GF-D8 (cell line): ENCODE results near the gene CLPX.
A peak's percentile ranks its signal among the peaks of the same experiment; 100 is the strongest.
"Not testable (repeated sequence)": the region's sequence is repeated elsewhere in the genome, so short reads cannot be mapped to it uniquely, and the experiment has no call there.

ENCODE experiments used
- DNase-seq: peaks from one replicate; lab custom pipeline; 2025; lab: John Stamatoyannopoulos, UW

The CLPX gene

GRCh38 chr15:65172531-65172930 is 12.6 kb downstream of the CLPX start:
- no peak for DNase-seq

GRCh38 chr15:65171428-65171827 is 13.7 kb downstream of the CLPX start:
- DNase-seq = no peak

- DNase-seq = no peak
These were observed 19.3 kb downstream of the CLPX start for GRCh38 chr15:65165875-65166274.

GRCh38 chr15:65164139-65164538 is 21.0 kb downstream of the CLPX start:
- no peak for DNase-seq

- no peak for DNase-seq
These were observed 22.1 kb downstream of the CLPX start for GRCh38 chr15:65163041-65163440.

GRCh38 chr15:65156692-65157091 is 28.4 kb downstream of the CLPX start:
- DNase-seq = no peak

- DNase-seq = no peak
These were observed 30.4 kb downstream of the CLPX start for GRCh38 chr15:65154720-65155119.

GRCh38 chr15:65147902-65148301 is 37.2 kb downstream of the CLPX start:
- no peak for DNase-seq

GRCh38 chr15:65146438-65146837 is 38.7 kb downstream of the CLPX start:
- no peak for DNase-seq

- DNase-seq = not testable (repeated sequence)
These were observed 46.5 kb downstream of the CLPX start for GRCh38 chr15:65138631-65139030.

- not testable (repeated sequence) for DNase-seq
These were observed 47.2 kb downstream of the CLPX start for GRCh38 chr15:65137893-65138292.

- DNase-seq = not testable (repeated sequence)
These were observed 48.1 kb downstream of the CLPX start for GRCh38 chr15:65137089-65137488.

- no peak for DNase-seq
These were observed 50.6 kb downstream of the CLPX start for GRCh38 chr15:65134538-65134937.

GRCh38 chr15:65133548-65134200 is 51.5 kb downstream of the CLPX start, which contains the start of gene PDCD7:
PDCD7 (minus strand) TSS chr15:65133808; CDS start chr15:65133781, 27 bp downstream.
- peak; percentile 77 for DNase-seq

- no peak for DNase-seq
These were observed 52.1 kb downstream of the CLPX start for GRCh38 chr15:65132878-65133547.

GRCh38 chr15:65130941-65131340 is 54.2 kb downstream of the CLPX start:
- no peak for DNase-seq

GRCh38 chr15:65115542-65115941 is 69.6 kb downstream of the CLPX start:
- DNase-seq = no peak

- DNase-seq = no peak
These were observed 70.1 kb downstream of the CLPX start, which contains the start of gene UBAP1L for GRCh38 chr15:65115086-65115485. UBAP1L (minus strand) TSS chr15:65115200; CDS start chr15:65106215, 8,985 bp downstream.

GRCh38 chr15:65110676-65111292 is 74.4 kb downstream of the CLPX start:
- DNase-seq = no peak

GRCh38 chr15:65106011-65106590 is 79.0 kb downstream of the CLPX start:
- no peak for DNase-seq

- no peak for DNase-seq
These were observed 80.1 kb downstream of the CLPX start for GRCh38 chr15:65105038-65105437.

GRCh38 chr15:65102912-65103311 is 82.2 kb downstream of the CLPX start:
- no peak for DNase-seq
